ENCODE measurements around the gene ENO2. TPM values are rescaled to one million over a fixed set of nuclear protein-coding genes. Genes with fewer than 3 reads are reported as not detected.
"Not testable (repeated sequence)": the region's sequence is repeated elsewhere in the genome, so short reads cannot be mapped to it uniquely, and the experiment has no call there.

Gene ENO2
- total RNA-seq, 1 experiment from 2014 or later: 138 TPM

GRCh38 chr12:6868211-6869048, 46.0 kb upstream of the ENO2 start:
- peak; percentile 48 for DNase-seq (ENCODE audit: low spot score)
- CTCF ChIA-PET: interaction anchor here (0.6 to 1.7 kb wide), 5 partner anchors 47 to 244 kb away, joined by 3 to 11 read pairs (median 4); partner anchors contain the start of gene GPR162
- Histone ChIP-seq H3K9me3 (ENCODE audit: low read depth, low read length, poor library complexity, severe bottlenecking) (no peaks in the 10 kb centered on the region), H3K27ac (ENCODE audit: low read depth, low read length, poor library complexity, severe bottlenecking) (peak overlapping the region; percentile 99), H3K36me3 (ENCODE audit: insufficient read depth, low read length, poor library complexity, severe bottlenecking) (peaks cover 54% of the 10 kb centered on the region), H3K4me3 (ENCODE audit: low read depth, low read length, poor library complexity, severe bottlenecking) (peak overlapping the region; percentile 100), H3K4me1 (ENCODE audit: insufficient read depth, low read length, poor library complexity, severe bottlenecking) (peaks cover 34% of the 10 kb centered on the region), H3K27me3 (replicated peaks; ENCODE audit: insufficient read depth, low read depth, low read length, poor library complexity) (no peaks in the 10 kb centered on the region)
- no TSS peak for BruUV-seq (replicated peaks)
- POLR2A ChIA-PET (ENCODE audit: low non-redundant PET): no interaction called here
- intact Hi-C loops (cut with micrococcal nuclease; ENCODE audit: unreplicated experiment): no loop called here
- TF ChIP-seq CTCF (conservative IDR thresholded peaks at IDR 0.05; ENCODE audit: low read depth, low read length) (peak; percentile 29; the same call in 1 of the 2 replicates), EZH2 (IDR thresholded peaks at IDR 0.05; ENCODE audit: borderline replicate concordance, low read depth, low read length, poor library complexity, severe bottlenecking) (no peak)

GRCh38 chr12:6869049-6870021, 45.0 kb upstream of the ENO2 start:
- peak overlapping the region; percentile 99 for H3K27ac ChIP-seq (ENCODE audit: low read depth, low read length, poor library complexity, severe bottlenecking)
- TF ChIP-seq EZH2 (IDR thresholded peaks at IDR 0.05; ENCODE audit: borderline replicate concordance, low read depth, low read length, poor library complexity, severe bottlenecking) (no peak), CTCF (conservative IDR thresholded peaks at IDR 0.05; ENCODE audit: low read depth, low read length) (peak; percentile 81)

GRCh38 chr12:6870304-6870703, 44.1 kb upstream of the ENO2 start:
- intact Hi-C loops (cut with micrococcal nuclease; ENCODE audit: unreplicated experiment): loop anchor here (5.0 kb wide), 2 partner anchors 67 to 242 kb away; no protein-coding TSS in a partner anchor
- POLR2A ChIA-PET (ENCODE audit: low non-redundant PET): interaction anchor here (0.6 to 0.7 kb wide), 2 partner anchors 66 to 67 kb away, joined by 4 read pairs; no protein-coding TSS in a partner anchor
- H3K27ac ChIP-seq (ENCODE audit: low read depth, low read length, poor library complexity, severe bottlenecking); H3K9me3 ChIP-seq (ENCODE audit: low read depth, low read length, poor library complexity, severe bottlenecking); H3K27me3 ChIP-seq (replicated peaks; ENCODE audit: insufficient read depth, low read depth, low read length, poor library complexity); H3K4me3 ChIP-seq (ENCODE audit: low read depth, low read length, poor library complexity, severe bottlenecking); DNase-seq (ENCODE audit: low spot score): not testable (repeated sequence)
- peaks cover 39% of the 10 kb centered on the region for H3K36me3 ChIP-seq (ENCODE audit: insufficient read depth, low read length, poor library complexity, severe bottlenecking)
- H3K4me1 ChIP-seq (ENCODE audit: insufficient read depth, low read length, poor library complexity, severe bottlenecking): peaks cover 34% of the 10 kb centered on the region
- CTCF ChIA-PET: interaction anchor here (1.3 kb wide), 1 partner anchor 18 kb away, joined by 6 read pairs; the partner anchor contains the start of gene USP5
- BruUV-seq (replicated peaks): TSS peak; percentile 75

More at GRCh38 chr12:6869049-6870021, 45.0 kb upstream of the ENO2 start:
- no peaks in the 10 kb centered on the region for H3K27me3 ChIP-seq (replicated peaks; ENCODE audit: insufficient read depth, low read depth, low read length, poor library complexity)
- no TSS peak for BruUV-seq (replicated peaks)
- peak; percentile 88 for DNase-seq (ENCODE audit: low spot score)
- no peaks in the 10 kb centered on the region for H3K9me3 ChIP-seq (ENCODE audit: low read depth, low read length, poor library complexity, severe bottlenecking)
- peaks cover 34% of the 10 kb centered on the region for H3K4me1 ChIP-seq (ENCODE audit: insufficient read depth, low read length, poor library complexity, severe bottlenecking)
- POLR2A ChIA-PET (ENCODE audit: low non-redundant PET): interaction anchor here (0.6 kb wide), 2 partner anchors 21 to 31 kb away, joined by 3 read pairs; no protein-coding TSS in a partner anchor
- peak overlapping the region; percentile 100 for H3K4me3 ChIP-seq (ENCODE audit: low read depth, low read length, poor library complexity, severe bottlenecking)
- H3K36me3 ChIP-seq (ENCODE audit: insufficient read depth, low read length, poor library complexity, severe bottlenecking): peaks cover 46% of the 10 kb centered on the region
- CTCF ChIA-PET: interaction anchor here (0.6 to 1.7 kb wide), 11 partner anchors 17 to 246 kb away, joined by 3 to 11 read pairs (median 4); partner anchors contain the start of genes ENO2 and USP5
- intact Hi-C loops (cut with micrococcal nuclease; ENCODE audit: unreplicated experiment): loop anchor here (5.0 kb wide), 2 partner anchors 68 to 243 kb away; no protein-coding TSS in a partner anchor

Measured in A673 (cell line).